Activated T-cell treated with anti-CD3 and anti-CD28 coated beads for 24 hours (primary cell): ENCODE measurements around the gene TLK1.
"Not testable (repeated sequence)": the region's sequence is repeated elsewhere in the genome, so short reads cannot be mapped to it uniquely, and the experiment has no call there.

ENCODE experiments used
- DNase-seq: peaks from one replicate; pipeline ENCODE4 v3.0.0-alpha.2; 2020; ENCODE audit warnings: low read depth

The TLK1 gene

DNA sequence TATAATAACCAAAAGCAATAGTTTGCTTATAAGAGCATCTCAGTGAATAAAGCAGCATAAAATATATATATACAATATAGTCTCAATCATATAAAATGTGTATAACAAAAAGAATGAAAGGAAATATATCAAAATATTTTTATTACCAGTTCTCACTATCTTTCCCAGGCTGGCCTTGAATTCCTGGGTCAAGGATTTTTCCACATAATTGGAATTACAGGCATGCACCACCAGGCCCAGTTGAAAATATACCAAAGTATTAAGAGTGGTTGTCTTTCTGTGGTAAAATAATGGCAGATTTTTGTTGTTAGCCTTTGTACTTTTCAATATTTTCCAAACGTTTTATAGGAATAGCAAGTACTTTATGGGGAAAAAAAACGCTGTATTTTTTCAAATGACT lies 8.6 kb upstream of the TLK1 start:
- DNase-seq = no peak

DNA sequence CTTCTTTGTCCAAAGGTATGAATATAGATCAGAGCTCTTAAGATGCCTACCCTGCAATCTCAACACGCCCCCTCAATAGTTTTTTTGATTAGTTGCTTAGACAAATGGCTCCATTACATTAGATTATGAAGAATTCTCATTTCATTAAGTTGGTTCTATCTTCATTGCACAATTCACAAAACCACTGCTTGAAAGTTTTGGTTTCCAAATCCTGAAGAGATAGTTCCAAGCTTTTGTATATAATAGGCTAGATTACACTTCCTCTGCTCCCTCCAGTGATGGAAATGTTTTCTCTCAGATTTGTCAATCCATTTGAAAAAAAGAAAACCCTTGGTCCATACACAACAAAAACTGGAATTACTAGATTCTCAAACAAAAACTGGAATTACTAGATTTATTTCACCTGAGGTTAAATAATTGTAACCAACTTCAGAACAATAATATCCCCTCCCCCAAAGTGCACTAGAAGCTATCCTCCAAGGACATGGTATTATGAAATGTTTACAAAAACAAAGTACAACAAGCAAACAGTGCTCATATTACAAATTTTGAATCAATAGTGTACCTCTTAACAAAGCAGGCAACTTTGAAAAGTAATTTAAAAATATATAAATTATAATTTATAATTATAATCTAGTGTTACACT lies 6.8 kb upstream of the TLK1 start:
- no peak for DNase-seq

DNA sequence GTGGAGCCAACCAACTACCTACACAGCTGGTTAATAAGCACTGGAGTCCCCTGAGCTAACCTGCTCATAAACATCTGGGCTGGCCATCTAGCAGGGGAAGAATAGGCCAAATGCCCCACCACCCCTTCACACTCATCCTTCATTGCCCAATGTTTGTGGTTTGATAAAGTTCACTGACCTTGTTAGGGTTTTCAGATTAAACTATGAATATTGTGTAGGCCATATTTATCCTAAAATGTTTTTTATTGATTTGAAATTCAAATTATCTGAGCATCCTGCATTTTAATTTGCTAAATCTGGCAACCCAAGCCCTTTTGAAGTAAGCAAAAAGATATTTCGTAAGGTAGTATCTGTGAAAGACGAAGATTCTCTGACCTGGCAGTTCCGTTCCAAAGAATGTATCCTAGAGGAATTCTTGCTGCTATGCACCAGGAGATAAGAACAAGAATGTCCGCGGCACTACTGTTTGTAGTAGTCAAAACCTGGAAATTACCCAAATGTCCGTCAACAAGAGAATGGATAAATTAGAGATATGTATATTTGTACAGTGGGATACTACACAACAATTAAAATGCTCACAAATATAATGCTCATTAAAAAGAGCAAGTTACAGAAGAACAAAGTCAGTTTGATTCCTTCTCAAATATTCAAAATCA lies 5.8 kb upstream of the TLK1 start:
- DNase-seq = no peak

DNA sequence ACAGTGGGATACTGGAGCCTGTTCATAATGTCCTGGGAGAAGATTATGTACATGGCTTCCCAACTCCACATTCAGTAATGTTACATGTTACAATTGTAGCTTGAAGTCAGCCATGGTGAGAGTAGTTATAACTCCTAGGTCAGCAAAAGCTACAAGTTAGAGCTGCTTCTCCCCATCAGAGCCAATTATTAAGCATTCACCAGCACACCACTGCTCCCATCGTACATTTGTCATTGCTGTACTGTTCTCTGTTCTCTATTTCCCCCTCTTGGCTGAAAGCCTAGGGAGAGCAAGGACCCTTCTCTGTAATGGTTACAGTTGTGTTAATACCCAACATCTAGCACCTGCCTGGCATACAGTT lies 5.3 kb upstream of the TLK1 start:
- DNase-seq = no peak

DNA sequence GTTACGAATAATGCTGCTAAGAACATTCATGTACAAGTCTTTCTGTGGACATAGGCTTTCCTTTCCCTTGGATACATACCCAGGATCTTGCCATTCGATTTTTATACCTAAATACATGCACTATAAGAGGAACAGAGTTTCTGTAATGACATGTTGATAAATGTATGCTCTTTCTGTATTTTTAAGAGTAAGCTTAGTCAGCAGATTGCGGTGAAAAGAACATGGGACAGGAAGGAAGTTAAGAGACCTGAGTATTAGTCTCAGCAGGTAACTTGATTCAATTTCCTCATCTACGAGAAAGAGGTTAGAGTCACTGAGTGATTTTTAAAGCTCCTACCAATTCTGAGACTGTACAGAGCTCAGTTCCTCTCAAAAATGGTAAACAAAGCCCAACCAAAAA lies 2.6 kb upstream of the TLK1 start:
- no peak for DNase-seq

DNA sequence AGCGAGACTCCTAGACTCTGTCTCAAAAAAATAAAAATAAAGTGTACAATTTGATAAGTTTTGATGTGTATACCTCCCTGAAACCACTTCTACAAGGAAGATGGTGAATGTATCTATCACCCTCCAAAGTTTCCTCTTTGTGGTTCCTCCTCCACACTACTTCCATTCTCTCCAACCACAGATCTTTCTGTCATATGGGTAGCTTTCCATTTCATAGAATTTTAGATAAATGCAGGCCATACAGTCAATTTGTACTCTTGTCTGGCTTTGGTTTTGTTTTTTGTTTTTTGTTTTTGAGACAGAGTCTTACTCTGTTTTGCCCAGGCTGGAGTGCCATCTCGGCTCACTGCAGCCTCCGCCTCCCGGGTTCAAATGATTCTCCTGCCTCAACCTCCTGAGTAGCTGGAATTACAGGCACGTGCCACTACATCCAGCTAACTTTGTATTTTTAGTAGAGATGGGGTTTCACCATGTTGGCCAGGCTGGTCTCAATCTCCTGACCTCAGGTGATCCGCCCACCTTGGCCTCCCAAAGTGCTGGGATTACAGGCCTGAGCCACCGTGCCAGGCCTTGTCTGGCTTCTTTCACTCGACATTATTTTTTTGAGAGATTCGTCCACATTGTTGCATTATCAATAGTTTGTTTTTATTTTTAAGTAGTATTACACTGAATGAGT lies 2.0 kb upstream of the TLK1 start:
- not testable (repeated sequence) for DNase-seq

DNA sequence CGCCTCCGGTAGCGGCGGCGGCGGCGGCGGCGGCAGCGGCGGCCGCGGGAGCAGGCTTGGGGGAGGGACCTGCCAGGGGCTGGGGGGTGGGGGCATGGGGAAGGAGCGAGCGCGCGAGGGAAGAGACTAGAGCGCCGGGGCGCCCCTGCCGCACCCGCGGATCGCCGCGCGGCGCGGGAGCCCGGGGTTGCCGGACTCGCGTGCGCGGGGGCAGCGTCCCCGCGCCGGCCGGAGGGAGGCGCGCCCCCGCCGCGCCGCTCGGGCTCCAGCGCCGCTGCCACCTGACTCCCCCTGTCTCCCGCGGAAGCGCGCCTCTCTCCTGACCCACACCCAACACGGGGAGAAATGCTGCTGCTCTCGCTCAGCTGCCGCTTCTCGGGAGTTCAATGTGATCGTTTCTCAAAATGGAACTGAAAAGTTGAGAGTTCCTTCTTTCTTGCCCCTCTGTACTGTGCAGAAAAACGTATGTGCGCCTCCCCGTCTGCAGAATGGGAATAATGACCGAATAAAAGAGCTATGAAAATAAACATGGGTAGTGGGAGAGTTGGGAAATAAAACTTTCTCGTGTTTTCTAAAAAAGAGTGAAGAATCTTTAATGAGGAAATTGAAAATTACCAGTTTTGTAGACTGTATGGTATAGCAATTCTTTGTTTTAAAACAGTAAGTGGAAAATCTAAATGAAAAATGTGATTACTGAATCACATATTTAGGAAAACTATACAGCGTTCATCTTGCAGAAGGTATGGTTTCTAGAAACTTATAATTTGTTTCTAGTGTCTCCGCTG lies 455 bp upstream of the TLK1 start:
- DNase-seq = peak; percentile 38

DNA sequence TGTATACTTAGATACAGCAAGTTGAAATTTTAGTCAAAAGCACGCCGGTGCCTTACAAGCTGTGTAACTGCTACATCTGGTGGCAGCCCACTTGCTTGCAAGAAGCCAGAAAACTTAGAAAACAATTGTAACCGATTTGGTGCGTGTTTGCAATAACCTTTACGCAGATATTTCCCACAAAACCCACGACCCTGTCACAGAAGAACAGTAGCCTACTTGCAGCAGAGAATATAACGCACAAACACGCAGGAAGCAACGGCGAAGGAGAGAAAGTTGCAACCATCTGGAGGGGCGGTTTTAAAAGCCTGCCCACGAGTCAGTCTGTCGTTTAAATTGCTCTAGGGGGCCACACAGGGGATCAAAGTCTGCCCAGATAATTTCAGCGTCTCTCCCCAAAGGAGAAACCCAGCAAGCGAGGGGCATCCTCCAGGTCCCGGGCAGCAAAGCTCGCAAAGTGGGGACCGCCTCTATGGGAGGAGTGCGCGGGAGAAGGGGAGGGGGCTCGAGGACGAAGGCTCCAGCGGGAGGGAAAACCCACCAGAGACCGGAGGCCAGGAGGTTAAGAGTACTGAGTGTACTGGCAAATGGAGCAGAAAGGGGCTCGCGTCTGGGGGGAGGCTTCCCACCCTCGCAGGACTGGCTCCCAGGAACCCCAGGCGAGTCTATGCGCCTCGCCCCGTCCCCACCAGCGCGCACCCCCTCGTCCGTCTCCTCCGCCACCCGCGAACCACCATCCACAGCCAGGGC lies 1.1 kb downstream of the TLK1 start:
- DNase-seq = peak; percentile 40

DNA sequence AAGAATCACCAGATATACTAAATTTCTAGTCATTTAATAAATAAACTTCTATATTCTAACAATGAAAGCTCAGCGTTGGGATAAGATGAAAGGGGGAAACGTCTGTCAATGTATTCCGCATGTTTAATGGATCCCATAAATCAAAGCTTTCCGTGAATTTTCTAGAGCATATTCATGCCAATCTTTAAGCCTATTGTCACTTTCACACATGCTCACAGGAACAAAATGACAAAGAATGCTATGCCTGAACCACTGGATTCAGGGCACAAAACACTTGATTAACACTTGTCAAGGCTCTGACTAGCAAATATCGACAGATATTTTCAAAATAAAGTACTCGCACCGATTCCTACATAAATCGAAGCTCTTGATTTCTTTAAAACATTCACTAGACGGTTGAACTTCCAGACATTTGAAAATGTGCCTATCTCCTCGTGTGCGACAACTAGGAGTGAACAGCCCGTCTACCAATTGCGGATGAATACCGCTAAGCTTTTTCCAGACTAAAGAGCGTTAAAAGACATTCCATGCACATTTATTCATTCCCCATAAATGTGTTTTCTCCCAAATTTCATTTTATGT lies 1.8 kb downstream of the TLK1 start:
- no peak for DNase-seq

DNA sequence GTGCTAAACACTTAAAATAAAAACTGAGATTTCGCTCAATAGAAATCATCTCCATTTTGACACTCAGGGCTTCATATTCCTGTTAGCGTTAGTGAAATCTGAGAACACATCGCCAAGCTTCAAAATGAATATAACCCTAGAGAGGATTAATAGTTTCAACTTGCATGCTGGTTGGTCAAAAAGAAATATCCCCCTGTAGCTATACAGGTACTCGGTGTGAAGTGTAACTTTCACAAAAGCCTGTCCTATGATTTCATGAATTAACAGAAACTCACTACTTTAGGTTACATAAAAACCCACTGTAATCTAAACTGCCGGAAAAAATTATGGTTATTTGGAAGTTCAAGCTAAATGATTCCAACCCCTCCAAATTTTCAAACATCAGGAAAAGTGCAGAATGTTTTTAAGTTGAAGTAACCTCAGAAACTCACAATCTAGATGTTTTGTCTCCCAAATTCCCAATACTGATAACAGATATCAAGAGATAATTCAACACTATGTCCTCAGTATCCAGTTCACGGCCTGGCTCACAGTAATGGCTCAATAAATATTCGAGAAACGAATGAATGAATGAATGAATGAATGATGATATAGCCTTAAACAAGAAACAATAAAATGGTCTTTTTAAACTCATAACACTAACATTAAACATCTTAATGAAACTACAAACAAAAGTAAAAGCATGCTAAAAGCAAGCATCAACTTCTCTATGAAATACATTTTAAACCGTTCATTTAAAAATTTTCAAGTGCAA lies 2.5 kb downstream of the TLK1 start:
- no peak for DNase-seq

DNA sequence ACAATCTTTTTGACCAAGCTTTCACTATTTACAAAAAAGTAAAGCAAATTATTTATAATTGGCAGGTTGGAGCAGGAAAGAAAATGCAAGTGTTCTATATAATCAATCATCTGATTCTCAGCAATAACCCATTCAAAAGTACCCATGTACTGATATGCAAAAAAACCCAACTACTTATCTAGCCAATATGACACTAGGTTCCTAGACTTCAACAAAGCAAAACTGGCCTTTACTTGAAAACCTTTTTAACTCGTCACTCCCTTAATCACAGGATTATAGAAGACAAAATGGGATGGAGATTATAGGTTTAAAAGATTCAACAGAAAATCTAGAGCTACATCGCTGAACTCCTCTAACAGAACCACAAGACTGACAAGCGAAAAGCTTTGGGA lies 3.6 kb downstream of the TLK1 start:
- no peak for DNase-seq

DNA sequence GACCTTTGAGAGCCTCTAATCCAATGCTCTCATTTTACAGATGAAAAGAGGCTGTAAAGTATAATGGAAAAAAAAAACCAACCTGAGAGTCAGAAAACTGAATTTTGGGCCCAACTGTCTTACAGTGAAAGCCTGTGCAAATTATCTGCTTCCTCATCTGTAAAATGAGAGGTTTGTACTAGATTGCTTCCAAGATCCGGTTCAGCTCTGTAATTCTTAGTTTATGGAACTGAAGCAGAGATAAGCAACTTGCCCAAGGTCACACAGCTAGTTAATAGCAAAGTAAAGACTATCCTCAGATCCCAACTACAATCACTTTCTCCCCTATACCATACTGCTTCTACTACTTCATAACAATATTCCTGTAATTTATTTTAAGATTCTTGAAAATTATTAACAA lies 6.3 kb downstream of the TLK1 start:
- DNase-seq = no peak

DNA sequence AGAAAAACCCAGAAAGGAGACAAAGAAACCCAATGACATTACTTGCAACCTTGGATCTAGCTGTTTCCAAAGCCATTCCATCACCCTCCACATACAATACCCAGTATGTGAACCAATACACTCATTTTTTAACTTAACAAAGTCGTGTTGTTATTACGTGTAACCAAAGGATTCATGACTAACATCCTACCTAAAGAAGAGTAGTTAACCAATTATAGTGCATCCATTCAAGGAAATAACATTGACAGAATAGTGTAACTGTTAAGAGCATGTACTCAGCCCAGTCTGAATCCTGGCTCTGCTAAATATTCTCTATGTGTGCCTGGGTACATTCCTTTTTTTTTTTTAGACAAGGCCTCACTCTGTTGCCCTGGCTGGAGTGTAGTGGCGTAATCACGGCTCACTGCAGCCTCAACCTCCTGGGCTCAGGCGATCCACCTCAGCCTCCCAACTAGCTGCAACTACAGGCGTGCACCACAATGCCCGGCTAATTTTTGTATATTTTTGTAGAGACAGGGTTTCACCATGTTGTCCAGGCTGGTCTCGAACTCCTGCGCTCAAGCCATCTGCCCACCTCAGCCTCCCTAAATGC lies 9.9 kb downstream of the TLK1 start:
- no peak for DNase-seq

DNA sequence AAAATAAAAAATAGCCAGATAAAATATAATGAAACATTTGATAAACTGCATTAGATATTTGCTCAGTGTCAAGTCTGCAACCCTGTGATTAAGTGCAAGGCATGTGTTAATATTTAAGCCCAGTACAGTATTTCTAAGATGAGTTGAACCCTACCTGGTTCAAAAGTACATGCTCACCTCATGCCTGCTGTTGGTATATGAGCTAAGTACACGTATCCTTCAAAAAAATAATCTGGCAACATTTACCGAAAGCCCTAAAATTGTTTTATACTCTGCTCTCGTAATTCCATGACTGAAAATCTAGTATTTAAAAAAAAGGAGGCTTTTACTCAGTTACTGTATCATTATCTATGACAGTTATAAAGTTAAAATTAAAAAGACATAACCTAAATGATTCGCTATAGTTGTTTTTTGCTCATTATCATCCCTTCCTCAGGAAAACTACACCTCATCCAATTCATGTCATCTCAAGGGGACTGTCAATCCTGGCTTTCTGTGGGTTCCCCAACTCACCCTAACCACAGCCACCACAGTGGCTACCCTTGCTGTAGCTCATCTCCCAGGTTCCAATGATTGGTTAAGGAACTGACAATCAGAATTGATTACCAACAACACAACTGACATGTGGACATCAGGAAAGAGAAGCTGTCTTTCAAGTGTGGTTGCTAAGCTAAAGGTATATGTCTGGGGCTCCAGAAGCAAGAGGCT lies 10.6 kb downstream of the TLK1 start:
- DNase-seq = no peak

DNA sequence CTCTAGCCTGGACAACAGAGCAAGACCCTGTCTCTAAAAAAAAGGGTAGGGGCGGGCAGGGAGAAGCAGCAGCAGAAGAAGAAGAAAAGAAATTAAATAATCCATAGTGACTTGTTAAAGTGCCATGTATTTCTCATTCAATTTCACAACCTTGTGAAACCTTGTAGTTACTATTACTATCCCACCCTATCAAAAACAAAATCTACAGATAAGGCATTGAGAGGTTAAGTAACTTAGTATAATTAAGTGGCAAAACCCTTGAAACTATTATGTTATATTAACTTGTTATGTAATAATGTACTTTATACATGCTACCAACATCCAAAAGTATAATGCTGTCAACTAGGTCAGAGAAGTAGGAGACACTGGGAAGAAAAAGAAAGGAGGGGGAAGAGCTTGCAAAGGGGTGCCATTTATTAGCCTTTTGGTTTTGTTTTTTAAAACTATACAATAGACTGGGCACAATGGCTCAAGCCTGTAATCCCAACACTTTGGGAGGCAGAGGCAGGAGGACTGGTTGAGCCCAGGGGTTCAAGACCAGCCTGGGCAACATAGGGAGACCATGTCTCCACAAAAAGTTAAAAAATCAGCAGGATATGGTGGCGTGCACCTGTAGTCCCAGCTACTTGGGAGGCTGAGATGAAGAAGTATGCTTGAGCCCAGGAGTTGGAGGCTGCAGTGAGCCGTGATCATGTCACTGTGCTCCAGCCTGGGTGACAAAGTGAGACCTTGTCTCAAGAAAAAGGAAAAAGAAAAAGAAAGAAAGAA lies 11.3 kb downstream of the TLK1 start:
- no peak for DNase-seq

DNA sequence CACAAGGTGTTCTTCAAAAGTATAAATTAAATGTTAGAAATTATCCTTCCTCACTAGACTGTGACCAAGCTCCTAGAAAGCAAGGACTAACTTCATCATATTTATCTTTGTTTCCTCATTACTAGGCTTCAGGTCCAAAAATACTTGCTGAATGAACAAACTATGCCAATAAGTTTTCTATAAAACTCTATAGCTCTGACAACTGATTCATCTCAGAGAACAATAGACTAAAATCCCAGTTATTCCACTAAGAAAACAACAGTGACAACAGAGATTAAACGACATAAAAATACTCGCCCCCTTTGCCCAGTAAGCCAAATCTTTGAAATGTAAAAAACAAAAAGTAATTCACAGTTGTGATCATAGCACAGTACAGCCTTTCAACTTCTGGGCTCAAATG lies 13.6 kb downstream of the TLK1 start:
- no peak for DNase-seq

DNA sequence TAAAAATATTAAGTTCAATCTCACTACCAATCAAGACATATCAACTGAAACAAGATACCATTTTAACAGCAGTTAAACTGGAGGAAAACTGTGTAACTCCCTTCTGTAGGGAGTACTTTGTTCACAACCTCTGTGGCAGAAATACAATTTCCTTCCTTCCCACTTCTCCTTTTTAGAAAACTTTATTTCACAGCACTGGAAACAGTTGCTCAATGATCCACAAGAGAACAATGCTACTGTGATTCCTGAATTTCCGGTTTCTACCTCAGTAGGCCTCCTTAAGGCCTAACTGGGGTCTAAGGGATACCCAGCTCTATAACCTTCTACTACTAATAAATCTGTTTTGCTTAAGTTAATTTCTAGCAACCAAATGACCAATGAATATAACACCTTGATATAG lies 14.1 kb downstream of the TLK1 start:
- DNase-seq = no peak

DNA sequence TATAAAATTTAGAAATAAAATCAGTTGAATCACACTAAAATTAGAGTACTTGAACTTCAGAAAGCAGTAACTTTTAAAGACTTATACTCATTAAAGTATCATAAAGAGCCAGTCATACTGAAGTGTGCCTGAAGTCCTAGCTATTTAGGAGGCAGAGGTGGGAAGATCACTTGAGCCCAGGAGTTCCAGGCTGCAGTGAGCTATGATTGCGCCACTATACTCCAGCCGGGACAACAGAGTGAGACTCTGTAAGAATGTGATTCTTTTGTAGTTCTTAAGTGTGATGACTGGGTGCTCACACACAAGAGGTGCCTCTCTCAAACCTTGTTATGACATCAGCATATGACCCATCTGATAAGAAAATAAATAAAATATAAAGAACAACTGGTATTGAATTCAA lies 14.6 kb downstream of the TLK1 start:
- DNase-seq = no peak

DNA sequence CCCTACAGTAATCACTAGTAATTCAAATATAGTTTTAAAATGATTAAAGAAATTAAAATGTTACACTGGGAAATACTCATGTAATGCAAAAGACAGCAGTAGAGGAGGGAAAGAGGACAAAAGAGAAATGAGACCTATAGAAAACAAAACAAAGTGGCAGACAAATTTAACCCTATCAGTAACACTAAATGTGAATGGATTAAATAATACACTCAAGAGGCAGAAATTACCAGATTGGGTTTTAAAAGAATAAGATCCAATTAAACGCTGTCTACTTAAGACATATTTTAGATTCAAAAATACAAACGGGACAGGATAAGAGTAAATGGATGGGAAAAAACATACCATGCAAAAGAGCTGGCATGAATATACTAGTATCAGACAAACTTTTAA lies 17.0 kb downstream of the TLK1 start:
- DNase-seq = no peak
